H1 (cell line): ENCODE measurements around the gene ASIP.

Source experiments
- CBX5 ChIP-seq: fragments of 300-800, 300-1000 bp; sonication (generic); IDR thresholded peaks from 2 replicates; pipeline ENCODE4 v1.7.1; 2016; ENCODE audit warnings: antibody characterized with exemption, low read length, low read depth
- CTBP2 ChIP-seq: IDR thresholded peaks from 2 replicates; pipeline ENCODE4 v1.7.0; 2011; ENCODE audit warnings: borderline replicate concordance, mild to moderate bottlenecking, moderate library complexity, mixed read lengths, low read length; ENCODE audit not compliant: insufficient read depth, insufficient read length
- EP300 ChIP-seq, 2 experiments: IDR thresholded peaks; 1 replicate in 1 of 2; 2 replicates in 1 of 2; pipeline ENCODE4 v1.6.1; 2011 to 2012; ENCODE audit warnings: low read depth in 2 of 2, low read length in 2 of 2, mild to moderate bottlenecking in 2 of 2, borderline replicate concordance in 1 of 2, inconsistent platforms in 1 of 2, moderate library complexity in 1 of 2
- EZH2 ChIP-seq: fragments of 200-600 bp; sonication (generic); IDR thresholded peaks from 2 replicates; pipeline ENCODE4 v1.7.1; 2012; ENCODE audit warnings: low read depth, mild to moderate bottlenecking, moderate library complexity, low read length, inconsistent platforms; ENCODE audit not compliant: severe bottlenecking
- FOSL1 ChIP-seq: IDR thresholded peaks from 2 replicates; pipeline ENCODE4 v1.6.1; 2011; ENCODE audit warnings: mild to moderate bottlenecking, low read depth, low read length, moderate library complexity; ENCODE audit not compliant: insufficient read depth
- GABPA ChIP-seq: IDR thresholded peaks from 2 replicates; pipeline ENCODE4 v1.6.1; 2011; ENCODE audit warnings: mild to moderate bottlenecking, low read length, moderate library complexity, borderline replicate concordance; ENCODE audit not compliant: insufficient read depth
- POLR2AphosphoS5 ChIP-seq: IDR thresholded peaks from 2 replicates; pipeline ENCODE4 v1.6.1; 2011; ENCODE audit warnings: low read depth, low read length
- RAD21 ChIP-seq, 2 experiments: IDR thresholded peaks in 1 of 2; conservative IDR thresholded peaks in 1 of 2; 2 replicates each; pipeline ENCODE4 v1.6.1; 2011; ENCODE audit warnings: low read depth in 2 of 2, low read length in 2 of 2, improper control_type of control experiment in 1 of 2, inconsistent platforms in 1 of 2, mild to moderate bottlenecking in 1 of 2, moderate library complexity in 1 of 2
- SAP30 ChIP-seq: fragments of 300-600 bp; sonication (generic); IDR thresholded peaks from 2 replicates; pipeline ENCODE4 v1.7.1; 2012; ENCODE audit warnings: low read length, moderate library complexity, mild to moderate bottlenecking, inconsistent platforms; ENCODE audit not compliant: insufficient read depth, insufficient replicate concordance
- SRF ChIP-seq: IDR thresholded peaks from 2 replicates; pipeline ENCODE4 v1.6.1; 2011; ENCODE audit warnings: mild to moderate bottlenecking, low read depth, low read length, moderate library complexity
- TF ChIP-seq, protein P1 (sequence below): IDR thresholded peaks from 2 replicates; pipeline ENCODE4 v1.6.1; 2011; ENCODE audit warnings: low read depth, mild to moderate bottlenecking, low read length; ENCODE audit not compliant: insufficient read depth
- TF ChIP-seq, protein P2 (sequence below), 3 experiments: IDR thresholded peaks; 1 replicate in 2 of 3; 2 replicates in 1 of 3; pipeline versions ENCODE4 v1.5.1 to v1.6.1; 2011; ENCODE audit warnings: low read length in 3 of 3, mild to moderate bottlenecking in 3 of 3, inconsistent platforms in 2 of 3, low read depth in 1 of 3, moderate library complexity in 1 of 3; ENCODE audit not compliant: insufficient read depth in 1 of 3; ENCODE audit errors: control extremely low read depth in 1 of 3
- TF ChIP-seq, protein P3 (sequence below): IDR thresholded peaks from 2 replicates; pipeline ENCODE4 v1.6.1; 2012; ENCODE audit warnings: inconsistent platforms

GRCh38 chr20:34305333-34306230 is 64.4 kb downstream of the ASIP start:
- TF ChIP-seq, protein P1, sequence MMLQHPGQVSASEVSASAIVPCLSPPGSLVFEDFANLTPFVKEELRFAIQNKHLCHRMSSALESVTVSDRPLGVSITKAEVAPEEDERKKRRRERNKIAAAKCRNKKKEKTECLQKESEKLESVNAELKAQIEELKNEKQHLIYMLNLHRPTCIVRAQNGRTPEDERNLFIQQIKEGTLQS: no peak
- no peak for TF ChIP-seq SAP30
- no peak for TF ChIP-seq RAD21 (IDR thresholded peaks at IDR 0.05 in 1 of 2, conservative IDR thresholded peaks at IDR 0.05 in 1 of 2; ENCODE audit: low read depth in 2 of 2, low read length in 2 of 2)
- TF ChIP-seq, protein P2, sequence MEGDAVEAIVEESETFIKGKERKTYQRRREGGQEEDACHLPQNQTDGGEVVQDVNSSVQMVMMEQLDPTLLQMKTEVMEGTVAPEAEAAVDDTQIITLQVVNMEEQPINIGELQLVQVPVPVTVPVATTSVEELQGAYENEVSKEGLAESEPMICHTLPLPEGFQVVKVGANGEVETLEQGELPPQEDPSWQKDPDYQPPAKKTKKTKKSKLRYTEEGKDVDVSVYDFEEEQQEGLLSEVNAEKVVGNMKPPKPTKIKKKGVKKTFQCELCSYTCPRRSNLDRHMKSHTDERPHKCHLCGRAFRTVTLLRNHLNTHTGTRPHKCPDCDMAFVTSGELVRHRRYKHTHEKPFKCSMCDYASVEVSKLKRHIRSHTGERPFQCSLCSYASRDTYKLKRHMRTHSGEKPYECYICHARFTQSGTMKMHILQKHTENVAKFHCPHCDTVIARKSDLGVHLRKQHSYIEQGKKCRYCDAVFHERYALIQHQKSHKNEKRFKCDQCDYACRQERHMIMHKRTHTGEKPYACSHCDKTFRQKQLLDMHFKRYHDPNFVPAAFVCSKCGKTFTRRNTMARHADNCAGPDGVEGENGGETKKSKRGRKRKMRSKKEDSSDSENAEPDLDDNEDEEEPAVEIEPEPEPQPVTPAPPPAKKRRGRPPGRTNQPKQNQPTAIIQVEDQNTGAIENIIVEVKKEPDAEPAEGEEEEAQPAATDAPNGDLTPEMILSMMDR (IDR thresholded peaks at IDR 0.05; ENCODE audit: control extremely low read depth in 1 of 3, insufficient read depth in 1 of 3, low read depth in 1 of 3, low read length in 3 of 3): no peak
- TF ChIP-seq CBX5: no peak
- TF ChIP-seq CTBP2: no peak
- TF ChIP-seq, protein P3, sequence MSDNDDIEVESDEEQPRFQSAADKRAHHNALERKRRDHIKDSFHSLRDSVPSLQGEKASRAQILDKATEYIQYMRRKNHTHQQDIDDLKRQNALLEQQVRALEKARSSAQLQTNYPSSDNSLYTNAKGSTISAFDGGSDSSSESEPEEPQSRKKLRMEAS: no peak
- no peak for TF ChIP-seq EZH2
- no peak for TF ChIP-seq SRF
- no peak for TF ChIP-seq FOSL1
- TF ChIP-seq POLR2AphosphoS5: no peak
- no peak for TF ChIP-seq EP300 (IDR thresholded peaks at IDR 0.05; ENCODE audit: borderline replicate concordance in 1 of 2, low read depth in 2 of 2, low read length in 2 of 2)
- TF ChIP-seq GABPA: no peak
